G401.6 (cell line): ENCODE data around the gene OCA2.
"Not testable (repeated sequence)": the region's sequence is repeated elsewhere in the genome, so short reads cannot be mapped to it uniquely, and the experiment has no call there.

ENCODE experiments used
- FAIRE-seq: peaks from 2 replicates; lab custom pipeline; 2012; peaks lifted over from hg19 to GRCh38; lab: Jason Lieb, UNC

The OCA2 gene

DNA sequence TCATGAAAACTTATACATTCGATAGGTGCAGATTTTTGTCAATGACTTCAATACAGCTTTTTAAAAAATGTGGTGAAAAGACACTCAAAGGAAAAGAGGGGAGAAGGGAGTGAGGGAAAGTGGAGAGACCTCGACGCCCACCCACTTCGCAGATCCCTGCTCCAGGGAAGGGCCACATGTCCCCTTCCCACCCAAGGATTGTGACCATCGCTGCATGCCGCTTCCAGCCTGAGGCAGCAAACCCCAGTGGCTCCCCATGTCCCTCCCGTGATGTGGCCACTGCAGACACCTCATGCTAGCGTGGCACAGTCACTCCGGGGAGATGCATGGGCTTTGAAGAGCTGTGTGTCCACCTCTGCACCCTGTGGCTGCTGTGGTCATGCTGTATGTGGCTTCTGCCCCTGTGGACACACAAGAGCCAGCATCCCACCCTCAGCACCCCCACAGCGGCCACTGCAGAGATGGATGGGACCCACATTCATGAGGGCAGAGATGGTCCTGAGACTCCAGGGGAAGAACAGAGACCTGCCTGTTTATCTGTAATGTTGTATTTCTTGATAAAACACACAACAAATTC lies 230.2 kb downstream of the OCA2 start:
- FAIRE-seq, result no peak

- no peak for FAIRE-seq
Measured at GRCh38 chr15:27867861-27868260, 231.3 kb downstream of the OCA2 start.

DNA sequence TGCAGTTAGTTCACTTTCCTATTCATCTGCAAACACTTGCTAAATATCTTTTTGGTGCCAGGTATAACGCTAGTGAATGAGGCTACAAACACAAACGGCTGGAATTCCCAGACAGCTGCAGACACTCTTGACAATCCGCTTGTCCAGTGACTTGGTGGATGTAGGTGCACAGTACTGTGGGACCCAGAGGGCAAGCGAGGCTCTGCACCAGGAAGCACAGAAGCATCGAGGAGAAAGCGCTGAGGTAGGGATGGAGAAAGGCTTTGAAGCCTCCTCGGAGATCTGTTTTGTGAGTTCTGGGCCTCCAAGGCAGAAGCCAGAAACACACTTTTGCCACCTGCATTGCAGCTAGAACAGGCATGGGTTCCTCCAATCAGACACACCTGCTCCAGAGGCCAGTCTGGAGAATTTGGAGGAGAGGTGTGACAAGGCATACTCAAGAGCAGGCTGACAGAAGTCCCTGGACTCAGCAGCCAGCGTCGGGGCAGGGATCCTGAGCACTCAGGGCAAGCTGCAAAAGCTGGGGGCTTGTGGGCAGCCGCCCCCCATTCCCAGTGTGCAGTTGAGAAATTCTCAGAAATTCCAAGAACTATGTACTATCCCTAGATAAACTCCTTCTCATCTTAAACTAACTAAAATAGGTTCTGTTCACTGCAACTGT lies 232.5 kb downstream of the OCA2 start:
- no peak for FAIRE-seq

- FAIRE-seq, result no peak
Measured at GRCh38 chr15:27865926-27866325, 233.2 kb downstream of the OCA2 start.

- no peak for FAIRE-seq
Measured at GRCh38 chr15:27865323-27865922, 233.7 kb downstream of the OCA2 start.

DNA sequence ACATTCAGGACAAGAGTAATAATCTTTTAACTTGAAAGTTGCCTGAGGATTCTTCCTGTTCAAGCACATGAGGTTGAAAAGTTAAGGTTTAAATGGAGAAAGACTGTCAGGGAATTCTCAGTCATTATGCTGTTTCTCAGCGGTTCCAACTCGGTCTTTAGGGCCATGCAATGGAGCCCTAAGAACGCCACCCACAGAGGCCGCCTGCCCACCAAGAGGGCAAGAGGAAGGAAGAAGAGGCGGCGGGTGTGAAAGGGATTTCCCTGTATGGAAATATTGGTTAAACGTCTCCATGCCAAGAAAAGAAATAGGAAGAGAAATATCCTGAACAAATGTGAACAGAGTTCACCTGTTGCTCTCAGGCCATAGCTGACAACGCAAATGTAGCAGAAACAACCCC lies 234.4 kb downstream of the OCA2 start:
- FAIRE-seq, result no peak

- FAIRE-seq, result no peak
Measured at GRCh38 chr15:27864086-27864485, 235.0 kb downstream of the OCA2 start.

GRCh38 chr15:27863000-27863399 lies 236.1 kb downstream of the OCA2 start:
- FAIRE-seq, result no peak

DNA sequence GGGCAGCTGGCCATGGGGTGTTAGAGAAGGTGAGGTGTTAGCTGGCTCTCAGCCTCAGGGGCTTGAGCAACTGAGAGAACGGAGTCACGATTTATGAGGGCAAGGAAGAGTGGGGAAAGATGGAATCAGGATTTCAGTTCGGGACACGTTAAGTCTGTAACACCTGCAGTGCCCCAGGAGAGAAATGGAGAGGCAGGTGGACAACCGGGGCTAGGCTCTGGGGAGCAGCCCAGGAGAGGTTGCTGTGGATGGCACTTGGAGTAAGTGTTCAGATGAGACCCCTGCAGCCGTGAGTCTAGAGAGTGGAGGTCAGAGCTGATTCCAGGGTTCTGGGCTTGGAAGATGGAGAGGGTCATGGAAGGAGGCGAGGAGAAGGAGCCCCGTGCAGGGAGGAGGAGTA lies 237.9 kb downstream of the OCA2 start:
- no peak for FAIRE-seq

GRCh38 chr15:27855137-27855536 lies 244.0 kb downstream of the OCA2 start:
- no peak for FAIRE-seq

DNA sequence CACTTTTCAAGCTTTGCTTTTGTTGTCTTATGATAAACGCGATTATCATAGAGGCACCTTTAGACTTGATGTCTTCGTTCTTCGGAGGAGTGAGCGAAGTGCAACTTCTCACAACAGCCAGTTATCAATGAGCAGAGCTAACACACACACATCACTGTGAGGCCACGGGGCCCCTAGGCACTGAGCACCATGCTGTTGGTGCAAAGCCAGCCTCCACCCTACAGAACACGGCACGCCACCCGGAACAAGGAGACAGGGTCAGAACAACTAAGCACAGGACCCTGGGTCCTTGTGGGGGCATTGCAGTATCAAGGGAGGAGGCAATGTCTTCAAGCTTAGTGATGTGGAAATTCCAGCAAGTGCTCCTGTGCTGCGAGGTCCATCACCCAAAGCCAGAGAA lies 244.5 kb downstream of the OCA2 start:
- FAIRE-seq, result no peak

DNA sequence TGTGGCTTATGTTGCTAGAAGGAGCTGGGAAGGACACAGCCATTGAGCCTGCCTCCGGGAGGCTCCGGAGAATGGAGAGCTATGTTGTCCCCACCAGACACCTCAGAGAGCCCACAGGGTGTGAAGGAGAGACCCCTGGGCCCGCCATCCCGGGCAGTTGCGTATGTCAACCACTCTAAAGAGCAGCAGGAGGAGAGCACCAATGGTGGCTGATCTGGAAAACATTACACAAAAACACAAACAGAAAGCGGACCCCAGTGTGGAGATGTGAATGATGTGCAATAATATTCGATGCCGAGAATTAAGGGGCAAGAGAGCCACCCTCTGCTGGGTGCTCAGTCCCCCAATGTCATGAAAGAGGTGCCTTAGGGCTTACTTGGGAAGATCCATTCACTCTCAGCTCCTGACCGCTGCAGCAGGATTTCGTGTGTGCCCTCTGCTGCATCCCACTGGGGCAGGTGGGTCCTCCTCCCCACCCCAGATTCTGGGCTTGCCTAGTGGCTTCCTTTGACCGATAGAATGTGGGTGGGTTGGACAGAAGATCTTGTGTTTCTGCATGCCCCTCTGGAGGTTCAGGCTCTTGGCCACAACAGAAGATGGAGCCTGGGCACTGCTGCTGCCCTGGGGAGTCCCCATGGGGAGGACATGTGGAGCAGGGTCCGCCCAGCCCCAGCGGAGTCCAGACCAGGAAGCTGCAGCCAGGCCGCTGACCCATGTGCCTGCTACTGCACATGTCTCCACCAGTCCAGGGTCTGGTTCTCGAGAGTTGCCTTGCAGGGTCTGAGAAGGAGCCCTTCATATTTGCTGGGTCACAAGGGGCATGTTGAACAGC lies 245.3 kb downstream of the OCA2 start:
- FAIRE-seq, result no peak

DNA sequence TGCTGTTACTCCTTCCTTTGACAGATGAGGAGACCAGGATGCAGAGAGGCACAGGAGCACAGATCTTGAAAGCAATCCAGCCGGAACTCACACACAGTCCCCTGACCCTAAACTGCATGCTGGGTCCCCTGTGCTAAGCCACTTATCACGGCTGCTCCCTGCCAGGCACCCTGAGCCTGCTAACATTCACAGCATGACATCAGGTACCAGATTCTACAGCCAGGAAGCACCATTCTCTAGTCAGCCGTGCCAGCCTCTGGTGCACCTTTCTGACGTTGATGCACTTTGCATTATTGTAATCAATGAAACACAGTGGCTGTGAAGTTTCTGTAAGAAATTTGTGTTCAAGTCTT lies 247.3 kb downstream of the OCA2 start:
- no peak for FAIRE-seq

- no peak for FAIRE-seq
Measured at GRCh38 chr15:27850981-27851857, 247.9 kb downstream of the OCA2 start.

DNA sequence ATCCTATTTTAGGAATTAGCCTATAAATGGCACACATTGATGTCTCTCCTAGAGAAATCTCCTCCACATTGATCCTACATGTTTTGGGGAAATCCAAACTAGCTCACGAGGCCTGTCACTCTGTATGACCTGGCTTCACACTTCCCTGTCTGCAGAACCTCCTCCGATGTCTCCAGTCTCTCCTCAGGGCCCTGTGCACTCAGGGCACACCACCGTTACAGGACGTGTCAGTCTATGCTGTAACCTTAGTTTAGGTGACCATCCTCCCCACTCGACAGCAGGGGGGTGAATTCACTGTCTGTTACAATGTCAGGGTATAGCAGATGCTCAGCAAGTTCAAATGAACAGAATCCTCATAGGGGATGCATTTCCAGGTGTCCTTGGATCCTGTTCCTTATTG lies 249.1 kb downstream of the OCA2 start:
- FAIRE-seq, result no peak

- FAIRE-seq, result not testable (repeated sequence)
Measured at GRCh38 chr15:27848936-27849335, 250.2 kb downstream of the OCA2 start.

DNA sequence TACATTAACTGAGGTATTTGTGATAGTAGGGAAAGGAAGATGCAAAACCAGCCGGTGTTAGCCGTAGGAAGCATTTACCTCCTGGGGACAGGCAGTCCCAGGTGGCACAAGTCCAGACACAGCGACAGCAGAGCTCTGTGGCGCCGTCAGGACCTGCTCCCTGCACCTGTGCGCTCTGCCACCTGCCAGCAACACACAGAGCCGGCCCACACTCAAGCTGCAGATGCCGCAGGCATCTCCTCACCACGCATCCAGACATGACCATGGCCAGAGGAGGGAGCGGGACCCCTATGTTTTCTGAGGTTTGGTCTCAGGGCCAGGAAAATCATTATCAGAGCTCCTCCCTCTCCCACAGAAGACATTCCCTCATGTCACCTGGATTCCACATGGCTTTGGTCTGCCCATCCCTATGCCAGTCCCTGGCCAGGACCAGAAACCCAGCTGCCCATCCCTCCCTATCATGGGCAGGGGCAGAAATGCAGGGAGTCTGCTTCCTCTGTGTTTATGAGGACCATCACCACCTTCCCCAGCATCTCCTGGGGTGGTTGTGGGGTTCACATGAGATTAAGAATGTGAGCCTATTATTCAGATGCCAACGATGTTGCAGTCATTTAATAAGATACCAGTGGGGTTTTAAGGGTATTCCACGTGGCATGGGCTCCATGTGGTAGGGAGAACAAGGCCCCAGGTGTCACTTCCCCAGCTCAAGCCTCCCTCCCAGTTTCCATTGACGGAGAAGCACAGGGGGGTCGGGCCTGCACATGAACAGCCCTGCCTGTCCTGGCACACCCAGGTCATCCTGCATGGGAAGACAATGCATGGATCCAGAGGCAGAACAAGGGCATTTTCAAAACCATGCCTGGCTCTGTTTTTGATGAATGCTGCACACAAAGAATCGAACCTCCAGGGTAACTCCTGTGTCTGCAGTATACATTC lies 251.1 kb downstream of the OCA2 start:
- FAIRE-seq, result no peak

GRCh38 chr15:27846722-27847395 lies 252.3 kb downstream of the OCA2 start:
- FAIRE-seq, result no peak

GRCh38 chr15:27845535-27846369 lies 253.4 kb downstream of the OCA2 start:
- FAIRE-seq, result no peak
